ENCODE measurements around the gene ASMTL. TPM values are rescaled to one million over a fixed set of nuclear protein-coding genes. Genes with fewer than 3 reads are reported as not detected.

The ASMTL gene
- polyA plus RNA-seq, 1 experiment: 18.9 TPM

- Histone ChIP-seq H3K27ac (ENCODE audit: low read depth, low read length) (no peak overlapping the region), H3K4me3 (ENCODE audit: low read depth, low read length) (no peak overlapping the region), H3K9me3 (ENCODE audit: control insufficient read depth, insufficient read depth, low read length) (peaks cover 3% of the 10 kb centered on the region; the same call in 1 of the 2 replicates), H3K27me3 (ENCODE audit: control insufficient read depth, insufficient read depth, low read length) (no peaks in the 10 kb centered on the region)
- no peak for TF ChIP-seq CTCF (IDR thresholded peaks at IDR 0.05; ENCODE audit: low read depth, low read length)
- ChIA-PET POLR2A (no interaction called here), CTCF (no interaction called here)
- no peak for DNase-seq (ENCODE audit: low read depth, low spot score)
Measured at GRCh38 chrX:1403228-1403627, 49.5 kb downstream of the ASMTL start.

- CTCF ChIA-PET: no interaction called here
- Histone ChIP-seq H3K4me3 (ENCODE audit: low read depth, low read length) (no peak overlapping the region), H3K9me3 (ENCODE audit: control insufficient read depth, insufficient read depth, low read length) (peaks cover 3% of the 10 kb centered on the region; the same call in 1 of the 2 replicates), H3K27me3 (ENCODE audit: control insufficient read depth, insufficient read depth, low read length) (no peaks in the 10 kb centered on the region), H3K27ac (ENCODE audit: low read depth, low read length) (no peak overlapping the region)
- no peak for TF ChIP-seq CTCF (IDR thresholded peaks at IDR 0.05; ENCODE audit: low read depth, low read length)
- no peak for DNase-seq (ENCODE audit: low read depth, low spot score)
- POLR2A ChIA-PET: no interaction called here
Measured at GRCh38 chrX:1401611-1402430, 50.9 kb downstream of the ASMTL start.

- Histone ChIP-seq H3K9me3 (ENCODE audit: control insufficient read depth, insufficient read depth, low read length) (peaks cover 3% of the 10 kb centered on the region; the same call in 1 of the 2 replicates), H3K4me3 (ENCODE audit: low read depth, low read length) (no peak overlapping the region), H3K27ac (ENCODE audit: low read depth, low read length) (no peak overlapping the region), H3K27me3 (ENCODE audit: control insufficient read depth, insufficient read depth, low read length) (no peaks in the 10 kb centered on the region)
- ChIA-PET CTCF (no interaction called here), POLR2A (no interaction called here)
- no peak for DNase-seq (ENCODE audit: low read depth, low spot score)
- no peak for TF ChIP-seq CTCF (IDR thresholded peaks at IDR 0.05; ENCODE audit: low read depth, low read length)
Measured at GRCh38 chrX:1400742-1401471, 51.8 kb downstream of the ASMTL start.

GRCh38 chrX:1400049-1400448, 52.7 kb downstream of the ASMTL start:
- DNase-seq (ENCODE audit: low read depth, low spot score): no peak
- TF ChIP-seq CTCF (IDR thresholded peaks at IDR 0.05; ENCODE audit: low read depth, low read length): no peak
- Histone ChIP-seq H3K4me3 (ENCODE audit: low read depth, low read length) (no peak overlapping the region), H3K27ac (ENCODE audit: low read depth, low read length) (no peak overlapping the region), H3K27me3 (ENCODE audit: control insufficient read depth, insufficient read depth, low read length) (no peaks in the 10 kb centered on the region), H3K9me3 (ENCODE audit: control insufficient read depth, insufficient read depth, low read length) (peaks cover 3% of the 10 kb centered on the region; the same call in 1 of the 2 replicates)
- POLR2A ChIA-PET: no interaction called here
- CTCF ChIA-PET: no interaction called here
